ENCODE results near the gene THOC1. TPM values are rescaled to one million over a fixed set of nuclear protein-coding genes. Genes with fewer than 3 reads are reported as not detected.
"Not testable (repeated sequence)": the region's sequence is repeated elsewhere in the genome, so short reads cannot be mapped to it uniquely, and the experiment has no call there.

Gene THOC1
- total RNA-seq, 1 experiment from 2014 or later, result 33.3 TPM

GRCh38 chr18:293536-293935 lies 25.7 kb upstream of the THOC1 start:
- BruUV-seq (replicated peaks), result no TSS peak
- CTCF ChIA-PET, result no interaction called here

GRCh38 chr18:292271-292670 lies 24.4 kb upstream of the THOC1 start:
- Histone ChIP-seq H3K4me1 (ENCODE audit: control insufficient read depth, insufficient read depth, low read length) (no peaks in the 10 kb centered on the region), H3K9me3 (ENCODE audit: control insufficient read depth, insufficient read depth, low read depth, low read length) (no peaks in the 10 kb centered on the region), H3K27me3 (ENCODE audit: control insufficient read depth, insufficient read depth, low read length) (peaks cover 11% of the 10 kb centered on the region), H3K27ac (ENCODE audit: low read length) (no peak overlapping the region), H3K4me3 (ENCODE audit: low read depth in 2 of 2, low read length in 2 of 2) (no peak overlapping the region), H3K36me3 (ENCODE audit: control insufficient read depth, insufficient read depth, low read length) (no peaks in the 10 kb centered on the region)
- intact Hi-C loops (cut with micrococcal nuclease; ENCODE audit: unreplicated experiment), result no loop called here
- CTCF ChIA-PET, result no interaction called here
- no TSS peak for BruUV-seq (replicated peaks)
- POLR2A ChIA-PET, result no interaction called here
- in situ Hi-C loops (cut with HindIII; ENCODE audit: low pct_unique_long_range_greater_than_20kb, low sequenced_read_pairs), result no loop called here
- ATAC-seq (no peak), DNase-seq (ENCODE audit: low read depth, low spot score) (no peak)
- TF ChIP-seq POLR2AphosphoS5 (IDR thresholded peaks at IDR 0.05; ENCODE audit: low read depth, low read length) (no peak), REST (IDR thresholded peaks at IDR 0.05; ENCODE audit: insufficient read depth in 1 of 2, low read depth in 2 of 2, low read length in 1 of 2) (no peak), CTCF (IDR thresholded peaks at IDR 0.05) (peak; percentile 28; the same call in 1 of the 2 replicates), SIN3A (IDR thresholded peaks at IDR 0.05; ENCODE audit: borderline replicate concordance, insufficient read depth, low read depth, low read length) (no peak), TCF7L2 (IDR thresholded peaks at IDR 0.05; ENCODE audit: low read depth, low read length) (no peak)

More at GRCh38 chr18:293536-293935, 25.7 kb upstream of the THOC1 start:
- H3K4me3 ChIP-seq (ENCODE audit: low read depth in 2 of 2, low read length in 2 of 2), result no peak overlapping the region
- DNase-seq (ENCODE audit: low read depth, low spot score), result no peak
- no peak for TF ChIP-seq SIN3A (IDR thresholded peaks at IDR 0.05; ENCODE audit: borderline replicate concordance, insufficient read depth, low read depth, low read length)
- no peak; the same call in 1 of the 2 replicates for TF ChIP-seq CTCF (IDR thresholded peaks at IDR 0.05)
- no peak for TF ChIP-seq POLR2AphosphoS5 (IDR thresholded peaks at IDR 0.05; ENCODE audit: low read depth, low read length)
- no peak for TF ChIP-seq TCF7L2 (IDR thresholded peaks at IDR 0.05; ENCODE audit: low read depth, low read length)
- no peak for TF ChIP-seq REST (IDR thresholded peaks at IDR 0.05; ENCODE audit: insufficient read depth in 1 of 2, low read depth in 2 of 2, low read length in 1 of 2)
- intact Hi-C loops (cut with micrococcal nuclease; ENCODE audit: unreplicated experiment), result no loop called here
- in situ Hi-C loops (cut with HindIII; ENCODE audit: low pct_unique_long_range_greater_than_20kb, low sequenced_read_pairs), result no loop called here
- no peak for ATAC-seq
- no peaks in the 10 kb centered on the region for H3K9me3 ChIP-seq (ENCODE audit: control insufficient read depth, insufficient read depth, low read depth, low read length)
- H3K27ac ChIP-seq (ENCODE audit: low read length), result no peak overlapping the region
- peaks cover 11% of the 10 kb centered on the region for H3K27me3 ChIP-seq (ENCODE audit: control insufficient read depth, insufficient read depth, low read length)
- no peaks in the 10 kb centered on the region for H3K36me3 ChIP-seq (ENCODE audit: control insufficient read depth, insufficient read depth, low read length)
- no peaks in the 10 kb centered on the region for H3K4me1 ChIP-seq (ENCODE audit: control insufficient read depth, insufficient read depth, low read length)
- POLR2A ChIA-PET, result no interaction called here

GRCh38 chr18:289970-290369 lies 22.1 kb upstream of the THOC1 start:
- CTCF ChIA-PET, result interaction anchor here (0.6 kb wide), 1 partner anchor 140 kb away, joined by 3 read pairs; no protein-coding TSS in a partner anchor
- ATAC-seq; H3K4me1 ChIP-seq (ENCODE audit: control insufficient read depth, insufficient read depth, low read length); POLR2A ChIA-PET; H3K9me3 ChIP-seq (ENCODE audit: control insufficient read depth, insufficient read depth, low read depth, low read length); H3K36me3 ChIP-seq (ENCODE audit: control insufficient read depth, insufficient read depth, low read length); H3K4me3 ChIP-seq (ENCODE audit: low read depth in 2 of 2, low read length in 2 of 2); BruUV-seq (replicated peaks); DNase-seq (ENCODE audit: low read depth, low spot score); in situ Hi-C loops (cut with HindIII; ENCODE audit: low pct_unique_long_range_greater_than_20kb, low sequenced_read_pairs); H3K27ac ChIP-seq (ENCODE audit: low read length); intact Hi-C loops (cut with micrococcal nuclease; ENCODE audit: unreplicated experiment): not testable (repeated sequence)
- H3K27me3 ChIP-seq (ENCODE audit: control insufficient read depth, insufficient read depth, low read length), result peaks cover 21% of the 10 kb centered on the region

All from Panc1 (cell line).